DMS153 (cell line): ENCODE data around the gene TRPM2.

Experiments
- DNase-seq: peaks from one replicate; lab custom pipeline; 2025; lab: John Stamatoyannopoulos, UW

The TRPM2 gene

GRCh38 chr21:44431300-44431699, 77.9 kb downstream of the TRPM2 start:
- no peak for DNase-seq

GRCh38 chr21:44432841-44433790, 79.7 kb downstream of the TRPM2 start:
- DNase-seq, result no peak

- DNase-seq, result no peak
Measured at GRCh38 chr21:44433791-44434567, 80.6 kb downstream of the TRPM2 start.

- no peak for DNase-seq
Measured at GRCh38 chr21:44434568-44434925, 81.1 kb downstream of the TRPM2 start.

- DNase-seq, result no peak
Measured at GRCh38 chr21:44434936-44435635, 81.7 kb downstream of the TRPM2 start.

GRCh38 chr21:44436111-44436611, 82.7 kb downstream of the TRPM2 start:
- DNase-seq, result no peak

GRCh38 chr21:44436958-44437357, 83.5 kb downstream of the TRPM2 start:
- no peak for DNase-seq

GRCh38 chr21:44437371-44437695, 83.9 kb downstream of the TRPM2 start:
- DNase-seq, result no peak

GRCh38 chr21:44437696-44438431, 84.4 kb downstream of the TRPM2 start:
- DNase-seq, result no peak

GRCh38 chr21:44438531-44439210, 85.2 kb downstream of the TRPM2 start:
- DNase-seq, result no peak

GRCh38 chr21:44439211-44439600, 85.8 kb downstream of the TRPM2 start:
- DNase-seq, result no peak

GRCh38 chr21:44440241-44441040, 87.0 kb downstream of the TRPM2 start:
- DNase-seq, result no peak

GRCh38 chr21:44441041-44441400, 87.6 kb downstream of the TRPM2 start:
- DNase-seq, result no peak

GRCh38 chr21:44441581-44442265, 88.3 kb downstream of the TRPM2 start:
- DNase-seq, result no peak

- DNase-seq, result no peak
Measured at GRCh38 chr21:44442266-44443125, 89.1 kb downstream of the TRPM2 start.

- DNase-seq, result no peak
Measured at GRCh38 chr21:44443291-44443890, 90.0 kb downstream of the TRPM2 start.

- no peak for DNase-seq
Measured at GRCh38 chr21:44443891-44444285, 90.5 kb downstream of the TRPM2 start.

GRCh38 chr21:44444286-44444931, 91.0 kb downstream of the TRPM2 start:
- DNase-seq, result no peak
